GM12891 (cell line): Measurements from ENCODE around the gene L2HGDH.

Experiments
- PAX5 ChIP-seq: IDR thresholded peaks from 2 replicates; pipeline ENCODE4 v1.6.1; 2011; ENCODE audit warnings: low read length, moderate library complexity, mild to moderate bottlenecking; ENCODE audit not compliant: insufficient read depth, severe bottlenecking
- POLR2A ChIP-seq: IDR thresholded peaks from 2 replicates; pipeline ENCODE4 v1.6.1; 2011; ENCODE audit warnings: low read depth, low read length, control low read depth
- POU2F2 ChIP-seq: IDR thresholded peaks from 2 replicates; pipeline ENCODE4 v1.6.1; 2011; ENCODE audit warnings: low read depth, mild to moderate bottlenecking, control low read depth, low read length, moderate library complexity
- TAF1 ChIP-seq: IDR thresholded peaks from 2 replicates; pipeline ENCODE4 v1.6.1; 2011; ENCODE audit warnings: low read depth, low read length, control low read depth

GRCh38 chr14:50311337-50311971 is 575 bp downstream of the L2HGDH start:
- TF ChIP-seq POLR2A: no peak
- no peak for TF ChIP-seq POU2F2
- TF ChIP-seq TAF1: no peak
- TF ChIP-seq PAX5: no peak
